Left forelimb (tissue), 1 donor: ENCODE results near the gene CNIH1.
"Not testable (repeated sequence)": the region's sequence is repeated elsewhere in the genome, so short reads cannot be mapped to it uniquely, and the experiment has no call there.

ENCODE experiments used
- DNase-seq: peaks from one replicate; pipeline ENCODE4 v3.0.0-alpha.2; 2018; ENCODE audit warnings: low spot score

CNIH1 gene

GRCh38 chr14:54427871-54428270, 13.3 kb downstream of the CNIH1 start:
- no peak for DNase-seq

DNA sequence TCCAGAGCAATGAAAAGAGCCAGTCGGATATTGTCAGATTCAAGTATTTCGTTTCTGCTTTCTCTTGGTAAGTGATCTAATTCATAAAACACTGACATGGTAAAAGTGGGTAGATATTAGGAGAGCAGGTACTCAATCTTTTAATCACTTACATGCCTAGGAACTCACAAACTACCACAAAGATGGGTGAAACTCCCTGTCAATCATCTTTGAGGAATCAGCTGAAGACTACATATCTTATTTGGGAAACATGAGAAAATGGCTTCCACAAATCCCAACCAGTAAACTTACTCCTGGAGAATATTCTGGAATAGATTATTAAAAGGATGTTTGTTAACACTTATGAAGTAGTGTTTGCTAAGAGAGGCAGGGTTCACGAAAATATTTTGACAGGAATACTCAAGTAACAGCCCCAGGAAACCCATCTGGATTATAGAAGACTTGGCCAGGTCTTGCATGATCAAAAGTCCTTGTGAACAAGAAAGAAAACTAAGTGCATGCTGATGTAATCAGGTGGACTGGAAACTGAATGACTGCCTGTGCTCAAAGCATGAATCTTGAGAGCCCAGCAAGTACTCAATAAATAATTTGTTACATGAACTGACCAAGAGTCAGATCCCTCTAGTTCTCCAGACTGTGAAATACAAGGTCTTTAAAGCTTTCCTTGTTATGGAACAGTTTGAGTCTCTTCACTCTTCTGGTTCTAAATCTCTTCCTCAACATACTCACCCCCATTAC, 15.5 kb downstream of the CNIH1 start:
- DNase-seq: no peak

GRCh38 chr14:54425068-54425467, 16.1 kb downstream of the CNIH1 start:
- no peak for DNase-seq

DNA sequence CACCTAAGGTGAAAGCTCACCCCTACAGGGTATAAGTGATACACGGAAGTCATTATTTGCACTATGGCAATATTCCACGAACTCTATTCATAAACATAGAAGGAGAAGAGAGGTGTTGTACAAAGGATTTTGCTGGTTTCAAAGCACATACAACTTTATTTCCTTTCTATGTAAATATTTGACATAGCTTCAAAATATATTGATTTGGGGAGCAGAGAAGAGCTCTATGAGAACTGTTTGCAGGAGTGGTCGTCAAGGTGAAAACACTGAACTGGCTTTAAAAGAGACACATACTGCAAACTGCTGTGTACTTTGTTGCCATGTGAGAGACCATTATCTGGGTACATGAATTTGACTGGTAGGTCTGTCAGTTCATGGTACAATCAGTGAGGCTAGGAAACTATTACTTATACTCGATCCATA, 16.7 kb downstream of the CNIH1 start:
- no peak for DNase-seq

- DNase-seq: no peak
These were observed 17.2 kb downstream of the CNIH1 start for GRCh38 chr14:54423991-54424390.

DNA sequence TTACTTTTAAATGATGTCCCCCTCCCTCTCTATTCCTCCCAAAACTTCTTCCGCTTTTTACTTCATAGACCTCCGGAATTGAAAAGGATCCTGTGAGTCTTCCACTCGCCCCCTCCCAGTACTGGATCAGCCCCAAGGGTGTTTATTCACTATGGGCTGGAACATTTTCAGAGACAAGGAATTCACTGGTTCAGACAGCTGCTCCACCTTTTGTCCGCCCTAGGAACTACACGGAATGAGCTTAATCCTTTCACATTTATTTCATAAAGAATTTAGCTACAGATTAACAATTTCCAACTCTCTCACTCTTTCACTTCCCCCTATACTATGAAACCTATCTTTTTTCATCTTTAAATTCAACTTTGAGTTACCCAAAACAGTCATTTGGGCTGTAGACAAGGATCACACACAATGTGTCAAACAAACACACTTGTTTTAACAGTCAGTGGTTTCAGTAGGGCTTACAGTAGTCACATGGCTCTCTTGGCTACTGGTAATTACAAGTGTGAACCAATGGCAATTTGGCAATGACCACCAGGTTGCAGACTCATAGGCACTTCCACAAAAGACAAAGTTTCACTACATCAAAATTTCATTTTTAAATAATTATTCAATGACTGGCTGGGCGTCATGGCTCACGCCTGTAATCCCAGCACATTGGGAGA, 20.6 kb downstream of the CNIH1 start:
- no peak for DNase-seq

- DNase-seq: no peak
These were observed 29.8 kb downstream of the CNIH1 start for GRCh38 chr14:54411371-54411770.

GRCh38 chr14:54410215-54410614, 31.0 kb downstream of the CNIH1 start:
- no peak for DNase-seq

DNA sequence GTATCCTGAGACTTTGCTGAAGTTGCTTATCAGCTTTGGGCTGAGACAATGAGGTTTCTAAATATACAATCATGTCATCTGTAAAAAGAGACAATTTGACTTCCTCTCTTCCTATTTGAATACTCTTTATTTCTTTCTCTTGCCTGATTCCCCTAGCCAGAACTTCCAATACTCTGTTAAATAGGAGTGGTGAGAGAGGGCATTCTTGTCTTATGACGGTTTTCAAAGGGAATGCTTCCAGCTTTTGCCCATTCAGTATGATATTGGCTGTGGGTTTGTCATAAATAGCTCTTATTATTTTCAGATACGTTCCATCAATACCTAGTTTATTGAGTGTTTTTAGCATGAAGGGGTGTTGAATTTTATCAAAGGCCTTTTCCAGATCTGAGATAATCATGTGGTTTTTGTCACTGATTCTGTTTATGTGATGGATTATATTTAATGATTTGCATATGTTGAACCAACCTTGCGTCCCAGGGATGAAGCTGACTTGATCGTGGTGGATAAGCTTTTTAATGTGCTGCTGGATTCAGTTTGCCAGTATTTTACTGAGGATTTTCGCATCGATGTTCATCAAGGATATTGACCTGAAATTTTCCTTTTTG, 37.7 kb downstream of the CNIH1 start:
- DNase-seq: not testable (repeated sequence)

- DNase-seq: no peak
These were observed 41.6 kb downstream of the CNIH1 start for GRCh38 chr14:54399560-54399959.

DNA sequence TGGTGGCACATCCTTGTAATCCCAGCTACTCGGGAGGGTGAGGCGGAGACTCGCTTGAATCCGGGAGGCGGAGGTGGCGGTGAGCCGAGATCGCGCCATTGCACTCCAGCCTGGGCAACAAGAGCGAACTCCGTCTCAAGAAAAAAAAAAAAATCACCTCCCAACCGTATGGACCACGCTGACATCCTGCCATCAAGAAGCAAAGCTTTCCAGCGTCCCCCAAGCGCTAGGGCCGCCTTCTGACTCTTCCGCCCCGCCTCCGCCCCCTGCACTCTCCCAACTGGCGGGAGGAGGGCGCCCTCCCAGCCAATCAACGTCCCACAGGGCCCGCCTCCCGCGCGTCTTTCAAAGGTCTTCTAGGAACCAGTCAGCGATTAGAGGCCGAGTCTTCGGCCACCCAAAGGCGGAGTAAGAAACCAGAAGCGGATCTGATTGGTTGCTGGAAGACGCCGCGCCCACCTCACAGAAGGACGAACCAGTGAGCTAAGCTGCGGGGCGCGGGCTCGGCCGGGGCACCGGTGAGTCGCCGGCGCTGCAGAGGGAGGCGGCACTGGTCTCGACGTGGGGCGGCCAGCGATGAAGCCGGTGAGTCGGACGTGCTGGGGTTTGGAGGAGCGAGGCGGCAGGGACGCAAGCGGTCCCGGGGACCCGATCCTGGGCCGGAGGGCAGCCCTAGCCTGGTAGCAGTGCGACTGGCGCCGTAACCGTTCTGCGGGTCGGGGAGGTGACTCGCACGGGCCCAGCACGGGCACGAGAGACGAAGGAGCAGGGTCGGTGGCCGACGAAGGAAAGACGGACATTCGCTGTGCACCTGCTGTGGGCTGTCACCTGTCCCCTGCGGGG, 44.5 kb downstream of the CNIH1 start, which contains the start of gene CDKN3:
Gene CDKN3, plus strand, starts transcription at position 515 of the 843 bp plus-strand sequence. Its CDS starts 62 bp downstream, at position 577.
- peak; percentile 98 for DNase-seq

- DNase-seq: no peak
These were observed 45.0 kb downstream of the CNIH1 start for GRCh38 chr14:54396183-54396492.

GRCh38 chr14:54395716-54396115, 45.5 kb downstream of the CNIH1 start:
- DNase-seq: no peak

GRCh38 chr14:54395284-54395683, 45.9 kb downstream of the CNIH1 start:
- no peak for DNase-seq

DNA sequence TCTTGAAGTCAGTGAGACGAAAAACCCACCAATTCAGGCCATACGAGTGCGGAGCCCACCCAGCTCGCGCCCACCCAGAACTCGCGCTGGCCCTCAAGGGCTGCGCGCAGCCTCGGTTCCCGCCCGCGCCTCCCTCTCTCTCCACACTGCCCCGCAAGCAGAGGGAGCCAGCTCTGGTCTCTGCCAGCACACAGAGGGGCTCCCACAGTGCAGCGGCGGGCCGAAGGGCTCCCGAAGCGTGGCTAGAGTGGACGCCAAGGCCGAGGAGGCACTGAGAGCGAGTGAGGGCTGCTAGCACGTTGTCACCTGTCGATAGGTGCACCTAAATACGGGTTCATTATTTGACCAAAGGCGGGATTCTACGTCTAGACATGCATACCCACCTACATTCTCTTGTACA, 46.6 kb downstream of the CNIH1 start:
- no peak for DNase-seq

GRCh38 chr14:54392986-54393884, 47.9 kb downstream of the CNIH1 start:
- DNase-seq: not testable (repeated sequence)

GRCh38 chr14:54392131-54392859, 48.9 kb downstream of the CNIH1 start:
- no peak for DNase-seq

- no peak for DNase-seq
These were observed 53.8 kb downstream of the CNIH1 start for GRCh38 chr14:54387328-54387727.

DNA sequence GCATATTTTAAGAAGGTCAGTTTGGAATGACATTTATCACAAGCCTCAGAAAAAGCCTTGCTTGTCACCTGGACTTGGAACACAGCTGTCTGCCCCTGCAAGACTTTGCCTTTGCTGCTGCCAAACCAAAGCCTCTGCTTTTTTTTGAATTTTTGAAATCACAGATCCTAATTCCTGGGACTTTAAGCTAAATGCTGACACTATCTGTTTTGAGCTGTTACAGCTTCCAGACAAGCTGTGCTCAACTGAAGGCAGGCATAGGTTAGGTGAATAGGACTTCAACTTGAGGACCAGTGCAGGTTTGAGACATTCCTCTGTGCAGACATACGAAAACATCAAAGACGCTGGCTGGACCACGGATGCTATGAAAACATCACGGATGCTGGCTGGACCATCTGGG, 55.6 kb downstream of the CNIH1 start:
- no peak for DNase-seq

- no peak for DNase-seq
These were observed 57.3 kb downstream of the CNIH1 start for GRCh38 chr14:54383835-54384234.

DNA sequence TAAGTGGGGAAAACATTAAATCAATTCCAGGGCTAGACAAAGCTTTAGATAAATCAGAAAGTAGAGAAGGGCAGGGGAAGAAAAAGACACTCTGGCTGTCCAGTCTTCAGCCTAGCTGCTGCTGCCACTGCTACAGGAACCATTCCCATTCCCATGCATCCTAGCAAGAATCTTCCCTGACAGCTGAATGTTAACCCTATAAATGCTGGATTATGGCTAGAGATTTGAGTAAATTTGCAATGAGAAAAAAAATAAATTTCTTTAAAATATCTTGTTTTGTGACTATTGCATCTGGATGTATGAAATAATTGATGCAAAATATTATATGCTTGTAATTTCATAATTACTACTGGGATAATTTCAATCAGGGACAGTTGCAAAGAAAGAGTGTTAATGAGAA, 59.4 kb downstream of the CNIH1 start:
- DNase-seq: no peak
